ENCODE measurements around the gene MAP3K8.

- TF ChIP-seq CTCF (IDR thresholded peaks at IDR 0.05; ENCODE audit: insufficient read depth, low read depth, low read length) (no peak), EZH2 (IDR thresholded peaks at IDR 0.05; ENCODE audit: insufficient read depth, low read length) (no peak)
These were observed 38.6 kb downstream of the MAP3K8 start for GRCh38 chr10:30472414-30473155.
